Suprapubic skin (tissue), 4 donors: ENCODE data around the gene TPK1. TPM values are rescaled to one million over a fixed set of nuclear protein-coding genes. Genes with fewer than 3 reads are reported as not detected.

Experiments used
- DNase-seq, 2 donors: peaks; one replicate each; pipeline ENCODE4 v3.0.0-alpha.2; 2019; ENCODE audit warnings: low spot score in 2 of 2
- H3K27ac ChIP-seq: fragments of 200-600 bp; sonication (generic); one replicate; pipeline ENCODE4 v1.5.1; 2019
- H3K27me3 ChIP-seq: fragments of 200-600 bp; sonication (generic); one replicate; pipeline ENCODE4 v1.5.1; 2019
- H3K36me3 ChIP-seq: fragments of 200-600 bp; sonication (generic); one replicate; pipeline ENCODE4 v1.5.1; 2019
- H3K4me1 ChIP-seq: fragments of 200-600 bp; sonication (generic); one replicate; pipeline ENCODE4 v1.5.1; 2019
- H3K4me3 ChIP-seq: fragments of 200-600 bp; sonication (generic); one replicate; pipeline ENCODE4 v1.5.1; 2019; ENCODE audit warnings: mild to moderate bottlenecking
- H3K9me3 ChIP-seq: fragments of 200-600 bp; sonication (generic); one replicate; pipeline ENCODE4 v1.5.1; 2019
- CTCF ChIP-seq, 2 donors: fragments of 200-600 bp in 1 of 2; fragments of 450-650 bp in 1 of 2; sonication (generic) in 1 of 2; IDR thresholded peaks; one replicate each; pipeline ENCODE4 v1.5.1; 2016 to 2019; ENCODE audit warnings: antibody characterized with exemption in 2 of 2, mild to moderate bottlenecking in 1 of 2, moderate library complexity in 1 of 2
- EP300 ChIP-seq: sonication (generic); formaldehyde crosslinking; IDR thresholded peaks from one replicate; pipeline ENCODE4 v1.6.1; 2017; ENCODE audit warnings: antibody characterized with exemption
- POLR2A ChIP-seq, 2 donors: fragments of 450-650 bp; IDR thresholded peaks; one replicate each; pipeline ENCODE4 v1.6.1; 2017; ENCODE audit warnings: antibody characterized with exemption in 2 of 2, mild to moderate bottlenecking in 2 of 2, moderate library complexity in 2 of 2
- POLR2AphosphoS5 ChIP-seq, 3 donors: sonication (generic); formaldehyde crosslinking; IDR thresholded peaks; one replicate each; pipeline ENCODE4 v1.6.1; 2017; ENCODE audit warnings: antibody characterized with exemption in 3 of 3
- WGBS: methylation state at CpG from one replicate; pipeline ENCODE4 v1.1.5; 2018; 5-methylcytosine and 5-hydroxymethylcytosine counted together
- total RNA-seq, 4 donors: library from RNA; depleted of rRNA; stranded (reverse); fragments of >200 nt; gene quantifications; one replicate each; pipeline ENCODE4 v1.1.0, GENCODE V29; 2016

Gene TPK1
- total RNA-seq, 4 donors from 2014 or later = 1.4 to 3.9 (median 2.8) TPM

- Histone ChIP-seq H3K4me1 (peaks cover 4% of the 10 kb centered on the region), H3K27ac (no peak overlapping the region), H3K36me3 (no peaks in the 10 kb centered on the region), H3K4me3 (no peak overlapping the region), H3K9me3 (no peaks in the 10 kb centered on the region), H3K27me3 (no peaks in the 10 kb centered on the region)
- no peak for TF ChIP-seq EP300
- TF ChIP-seq POLR2AphosphoS5 (IDR thresholded peaks at IDR 0.05) = no peak
- no peak for TF ChIP-seq POLR2A (IDR thresholded peaks at IDR 0.05)
- TF ChIP-seq CTCF (IDR thresholded peaks at IDR 0.05) = no peak
- no peak for DNase-seq
These were observed 419.5 kb downstream of the TPK1 start for GRCh38 chr7:144416341-144416740.

- H3K36me3 ChIP-seq = no peaks in the 10 kb centered on the region
- DNase-seq = no peak
- no peaks in the 10 kb centered on the region for H3K27me3 ChIP-seq
- no peak overlapping the region for H3K4me3 ChIP-seq
- H3K4me1 ChIP-seq = peaks cover 4% of the 10 kb centered on the region
- H3K9me3 ChIP-seq = no peaks in the 10 kb centered on the region
- H3K27ac ChIP-seq = peak overlapping the region; percentile 41
- no peak for TF ChIP-seq EP300
- TF ChIP-seq POLR2AphosphoS5 (IDR thresholded peaks at IDR 0.05) = no peak
- TF ChIP-seq POLR2A (IDR thresholded peaks at IDR 0.05) = no peak
- no peak for TF ChIP-seq CTCF (IDR thresholded peaks at IDR 0.05)
These were observed 420.0 kb downstream of the TPK1 start for GRCh38 chr7:144415858-144416257.

GRCh38 chr7:144414815-144415214 is 421.0 kb downstream of the TPK1 start:
- H3K4me3 ChIP-seq = no peak overlapping the region
- H3K9me3 ChIP-seq = no peaks in the 10 kb centered on the region
- TF ChIP-seq POLR2A (IDR thresholded peaks at IDR 0.05) (no peak), POLR2AphosphoS5 (IDR thresholded peaks at IDR 0.05) (no peak), EP300 (no peak), CTCF (IDR thresholded peaks at IDR 0.05) (no peak)
- no peak overlapping the region for H3K27ac ChIP-seq
- WGBS = 72% methylated on average over 3 of the region's 3 CpGs
- no peak for DNase-seq
- H3K4me1 ChIP-seq = peaks cover 14% of the 10 kb centered on the region
- no peaks in the 10 kb centered on the region for H3K27me3 ChIP-seq
- no peaks in the 10 kb centered on the region for H3K36me3 ChIP-seq

GRCh38 chr7:144410441-144410840 is 425.4 kb downstream of the TPK1 start:
- whole genome bisulfite sequencing = 4% methylated on average over 4 of the region's 4 CpGs
- no peak for DNase-seq
- H3K4me3 ChIP-seq = no peak overlapping the region
- no peaks in the 10 kb centered on the region for H3K36me3 ChIP-seq
- peaks cover 36% of the 10 kb centered on the region for H3K4me1 ChIP-seq
- H3K27ac ChIP-seq = peak overlapping the region; percentile 55
- no peaks in the 10 kb centered on the region for H3K9me3 ChIP-seq
- no peaks in the 10 kb centered on the region for H3K27me3 ChIP-seq
- TF ChIP-seq POLR2AphosphoS5 (IDR thresholded peaks at IDR 0.05) = no peak
- no peak for TF ChIP-seq POLR2A (IDR thresholded peaks at IDR 0.05)
- TF ChIP-seq EP300 = no peak
- TF ChIP-seq CTCF (IDR thresholded peaks at IDR 0.05) = no peak

- H3K27ac ChIP-seq = peak overlapping the region; percentile 83
- H3K9me3 ChIP-seq = no peaks in the 10 kb centered on the region
- H3K27me3 ChIP-seq = no peaks in the 10 kb centered on the region
- DNase-seq = no peak
- peak overlapping the region; percentile 23 for H3K4me3 ChIP-seq
- no peaks in the 10 kb centered on the region for H3K36me3 ChIP-seq
- TF ChIP-seq POLR2AphosphoS5 (IDR thresholded peaks at IDR 0.05) = no peak
- peaks cover 36% of the 10 kb centered on the region for H3K4me1 ChIP-seq
- 38% methylated on average over 3 of the region's 3 CpGs for WGBS
These were observed 427.7 kb downstream of the TPK1 start for GRCh38 chr7:144408121-144408520.

GRCh38 chr7:144407266-144407931 is 428.5 kb downstream of the TPK1 start:
- H3K4me3 ChIP-seq = peak overlapping the region; percentile 23
- no peak for DNase-seq
- no peaks in the 10 kb centered on the region for H3K36me3 ChIP-seq
- H3K27ac ChIP-seq = peak overlapping the region; percentile 83
- TF ChIP-seq CTCF (IDR thresholded peaks at IDR 0.05) = no peak
- peak in 1 of 3 donors; percentile 9 for TF ChIP-seq POLR2AphosphoS5 (IDR thresholded peaks at IDR 0.05)
- whole genome bisulfite sequencing = 34% methylated on average over 12 of the region's 12 CpGs
- H3K4me1 ChIP-seq = peaks cover 36% of the 10 kb centered on the region
- H3K9me3 ChIP-seq = no peaks in the 10 kb centered on the region
- no peaks in the 10 kb centered on the region for H3K27me3 ChIP-seq
